HepG2 (cell line): ENCODE data around the gene PLXNB2. TPM values are rescaled to one million over a fixed set of nuclear protein-coding genes. Genes with fewer than 3 reads are reported as not detected.
A peak's percentile ranks its signal among the peaks of the same experiment; 100 is the strongest.

Source experiments
- ADNP ChIP-seq: sonication (generic); formaldehyde crosslinking; IDR thresholded peaks from 2 replicates; pipeline ENCODE4 v1.4.0; 2020; ENCODE audit warnings: missing genetic modification reagents
- AGO1 ChIP-seq: fragments of 200-400 bp; formaldehyde crosslinking; IDR thresholded peaks from 2 replicates; pipeline ENCODE4 v1.6.1; 2017; ENCODE audit warnings: mild to moderate bottlenecking, low read depth, low read length, moderate library complexity; ENCODE audit not compliant: poor library complexity, severe bottlenecking
- ATAD3A ChIP-seq: sonication (generic); formaldehyde crosslinking; IDR thresholded peaks from 2 replicates; pipeline ENCODE4 v1.4.0; 2020; ENCODE audit warnings: missing genetic modification reagents
- CCDC6 ChIP-seq: sonication (generic); formaldehyde crosslinking; IDR thresholded peaks from 2 replicates; pipeline ENCODE4 v1.8.1; 2022; ENCODE audit warnings: mild to moderate bottlenecking, missing genetic modification reagents, moderate library complexity
- FIP1L1 ChIP-seq: fragments of 200-400 bp; formaldehyde crosslinking; IDR thresholded peaks from 2 replicates; pipeline ENCODE4 v1.6.1; 2018; ENCODE audit warnings: low read depth, mild to moderate bottlenecking, low read length, moderate library complexity, borderline replicate concordance; ENCODE audit not compliant: insufficient read depth
- FOSL1 ChIP-seq: sonication (generic); formaldehyde crosslinking; IDR thresholded peaks from 2 replicates; pipeline ENCODE4 v1.9.0; 2021; ENCODE audit warnings: missing genetic modification reagents, borderline replicate concordance
- GFI1 ChIP-seq: sonication (generic); formaldehyde crosslinking; IDR thresholded peaks from 2 replicates; pipeline ENCODE4 v1.5.0; 2020; ENCODE audit warnings: missing genetic modification reagents, mild to moderate bottlenecking, borderline replicate concordance
- GTF2F1 ChIP-seq: fragments of 150-350 bp; IDR thresholded peaks from 2 replicates; pipeline ENCODE4 v1.6.1; 2014; ENCODE audit warnings: low read length
- HDAC2 ChIP-seq: sonication (generic); formaldehyde crosslinking; IDR thresholded peaks from 2 replicates; pipeline ENCODE4 v1.4.0; 2020; ENCODE audit warnings: missing genetic modification reagents
- HNRNPLL ChIP-seq: fragments of 200-400 bp; formaldehyde crosslinking; IDR thresholded peaks from 2 replicates; pipeline ENCODE4 v1.6.1; 2017; ENCODE audit warnings: mild to moderate bottlenecking, low read depth, low read length; ENCODE audit not compliant: poor library complexity, severe bottlenecking
- ISL2 ChIP-seq: sonication (generic); formaldehyde crosslinking; IDR thresholded peaks from 2 replicates; pipeline ENCODE4 v1.5.0; 2020; ENCODE audit warnings: missing genetic modification reagents
- KLF6 ChIP-seq: IDR thresholded peaks from 2 replicates; pipeline ENCODE4 v1.8.0; 2016; ENCODE audit warnings: missing biosample characterization, missing genetic modification reagents
- KMT2A ChIP-seq: sonication (generic); formaldehyde crosslinking; IDR thresholded peaks from 2 replicates; pipeline ENCODE4 v1.4.0; 2020; ENCODE audit warnings: missing genetic modification reagents
- NR2F6 ChIP-seq, 2 experiments: IDR thresholded peaks; 2 replicates each; pipeline ENCODE4 v1.6.1; 2016; ENCODE audit warnings: antibody characterized with exemption in 1 of 2, mild to moderate bottlenecking in 1 of 2
- UBTF ChIP-seq: sonication (generic); formaldehyde crosslinking; IDR thresholded peaks from 2 replicates; pipeline ENCODE4 v1.4.0; 2020; ENCODE audit warnings: mild to moderate bottlenecking, missing genetic modification reagents
- ZGPAT ChIP-seq: IDR thresholded peaks from 2 replicates; pipeline ENCODE4 v1.6.1; 2016; ENCODE audit warnings: mild to moderate bottlenecking
- ZMAT3 ChIP-seq: sonication (generic); formaldehyde crosslinking; conservative IDR thresholded peaks from 2 replicates; pipeline ENCODE4 v1.7.0; 2021; ENCODE audit warnings: missing genetic modification reagents
- ZNF225 ChIP-seq: sonication (generic); formaldehyde crosslinking; IDR thresholded peaks from 2 replicates; pipeline ENCODE4 v1.4.0; 2020; ENCODE audit warnings: mild to moderate bottlenecking, missing genetic modification reagents
- ZNF296 ChIP-seq: sonication (generic); formaldehyde crosslinking; conservative IDR thresholded peaks from 2 replicates; pipeline ENCODE4 v1.5.0; 2020; ENCODE audit warnings: mild to moderate bottlenecking, missing genetic modification reagents
- ZNF562 ChIP-seq: sonication (generic); formaldehyde crosslinking; IDR thresholded peaks from 2 replicates; pipeline ENCODE4 v1.8.0; 2022; ENCODE audit warnings: missing genetic modification reagents, borderline replicate concordance
- ZNF7 ChIP-seq: IDR thresholded peaks from 2 replicates; pipeline ENCODE4 v1.6.1; 2016; ENCODE audit warnings: missing biosample characterization, missing genetic modification reagents
- ZNF749 ChIP-seq: sonication (generic); formaldehyde crosslinking; IDR thresholded peaks from 2 replicates; pipeline ENCODE4 v1.8.0; 2022; ENCODE audit warnings: mild to moderate bottlenecking, missing genetic modification reagents, moderate library complexity, borderline replicate concordance
- ZNF768 ChIP-seq: sonication (generic); formaldehyde crosslinking; IDR thresholded peaks from 2 replicates; pipeline ENCODE4 v1.4.0; 2020; ENCODE audit warnings: missing genetic modification reagents
- ZNF772 ChIP-seq: sonication (generic); formaldehyde crosslinking; IDR thresholded peaks from 2 replicates; pipeline ENCODE4 v1.5.0; 2020; ENCODE audit warnings: mild to moderate bottlenecking, missing genetic modification reagents
- ZNF792 ChIP-seq: IDR thresholded peaks from 2 replicates; pipeline ENCODE4 v1.6.1; 2016
- ZNF891 ChIP-seq: sonication (generic); formaldehyde crosslinking; IDR thresholded peaks from 2 replicates; pipeline ENCODE4 v1.5.0; 2020; ENCODE audit warnings: mild to moderate bottlenecking, missing genetic modification reagents
- polyA plus RNA-seq, 8 experiments: library from polyadenylated mRNA; depleted of rRNA in 3 of 8; stranded (reverse) in 7 of 8; unstranded in 1 of 8; fragments of >200 nt; fragmentation: Illumina TruSeq in 4 of 8; extraction: Trizol in 4 of 8; gene quantifications; 2 replicates each; pipeline versions ENCODE4 v1.2.1 to v1.2.3, GENCODE V29; 2011 to 2016; ENCODE audit warnings: low read depth in 4 of 8, missing spikeins in 1 of 8, mixed read lengths in 1 of 8; ENCODE audit not compliant: insufficient read depth in 1 of 8
- total RNA-seq, 5 experiments: library from RNA; depleted of rRNA; stranded (reverse); fragments of >200 nt; fragmentation: Illumina TruSeq; extraction: Trizol; gene quantifications; 2 replicates each; pipeline ENCODE4 v1.2.3, GENCODE V29; 2016; ENCODE audit warnings: low read depth in 1 of 5
- TF ChIP-seq, protein P1 (sequence below): sonication (generic); formaldehyde crosslinking; IDR thresholded peaks from 2 replicates; pipeline ENCODE4 v1.9.0; 2021; ENCODE audit warnings: missing genetic modification reagents, borderline replicate concordance

The PLXNB2 gene
- total and polyA plus RNA-seq, 2 of the 13 experiments (the other 11 are each of a cell fraction or from before 2014, with no cell fraction given): 32.6 to 68.9 TPM

- TF ChIP-seq FIP1L1 (no peak), ZGPAT (peak; percentile 52; the same call in 1 of the 2 replicates), HNRNPLL (peak; percentile 36), FOSL1 (no peak), ZNF891 (peak; percentile 61; the same call in 1 of the 2 replicates), ISL2 (CRISPR knock-in tag) (no peak), ZNF768 (CRISPR knock-in tag) (peak; percentile 51; the same call in 1 of the 2 replicates), ZNF562 (CRISPR knock-in tag) (no peak), ZNF7 (no peak), ZNF296 (CRISPR knock-in tag) (no peak), NR2F6 (IDR thresholded peaks at IDR 0.05) (no peak), NR2F6 (CRISPR knock-in tag; IDR thresholded peaks at IDR 0.05) (no peak), ZNF792 (no peak), AGO1 (no peak), CCDC6 (CRISPR knock-in tag) (peak; percentile 43; the same call in 1 of the 2 replicates), KMT2A (peak; percentile 61; the same call in 1 of the 2 replicates), ZNF225 (CRISPR knock-in tag) (0 out of 2 replicates have a peak, but pooled peaks have one; percentile 24), ZNF772 (CRISPR knock-in tag) (no peak), ZNF749 (CRISPR knock-in tag) (no peak), GFI1 (CRISPR knock-in tag) (no peak), HDAC2 (CRISPR knock-in tag) (0 out of 2 replicates have a peak, but pooled peaks have one; percentile 15), KLF6 (no peak), ZMAT3 (CRISPR knock-in tag) (0 out of 2 replicates have a peak, but pooled peaks have one; percentile 23), GTF2F1 (no peak), UBTF (CRISPR knock-in tag) (peak; percentile 80), ATAD3A (CRISPR knock-in tag) (no peak), ADNP (CRISPR knock-in tag) (no peak)
- TF ChIP-seq, protein P1, sequence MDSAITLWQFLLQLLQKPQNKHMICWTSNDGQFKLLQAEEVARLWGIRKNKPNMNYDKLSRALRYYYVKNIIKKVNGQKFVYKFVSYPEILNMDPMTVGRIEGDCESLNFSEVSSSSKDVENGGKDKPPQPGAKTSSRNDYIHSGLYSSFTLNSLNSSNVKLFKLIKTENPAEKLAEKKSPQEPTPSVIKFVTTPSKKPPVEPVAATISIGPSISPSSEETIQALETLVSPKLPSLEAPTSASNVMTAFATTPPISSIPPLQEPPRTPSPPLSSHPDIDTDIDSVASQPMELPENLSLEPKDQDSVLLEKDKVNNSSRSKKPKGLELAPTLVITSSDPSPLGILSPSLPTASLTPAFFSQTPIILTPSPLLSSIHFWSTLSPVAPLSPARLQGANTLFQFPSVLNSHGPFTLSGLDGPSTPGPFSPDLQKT (CRISPR knock-in tag): no peak
These were observed 46.4 kb downstream of the PLXNB2 start (continued) for GRCh38 chr22:50260801-50261614.
